GM23248 (cell line): ENCODE measurements around the gene AGPAT2. TPM values are rescaled to one million over a fixed set of nuclear protein-coding genes. Genes with fewer than 3 reads are reported as not detected.

Experiments used
- DNase-seq: peaks from one replicate; pipeline ENCODE4 v3.0.0-alpha.2; 2015
- H2AFZ ChIP-seq: fragments of 200-600 bp; sonication (generic); 2 replicates; pipeline ENCODE4 v1.6.1; 2016; ENCODE audit warnings: antibody characterized with exemption
- H3F3A ChIP-seq: fragments of 200-600 bp; sonication (generic); 2 replicates; pipeline ENCODE4 v1.6.1; 2016; ENCODE audit warnings: mild to moderate bottlenecking, antibody characterized with exemption, mixed run types; ENCODE audit not compliant: insufficient read depth
- H3K27ac ChIP-seq: fragments of 200-600 bp; sonication (generic); 2 replicates; pipeline ENCODE4 v1.5.1; 2016; ENCODE audit warnings: mild to moderate bottlenecking
- H3K27me3 ChIP-seq: fragments of 200-600 bp; sonication (generic); replicated peaks from 2 replicates; pipeline ENCODE4 v1.6.1; 2016; ENCODE audit warnings: mild to moderate bottlenecking; ENCODE audit not compliant: insufficient read depth
- H3K36me3 ChIP-seq: fragments of 200-600 bp; sonication (generic); 2 replicates; pipeline ENCODE4 v1.6.1; 2016; ENCODE audit warnings: low read depth, mild to moderate bottlenecking
- H3K4me1 ChIP-seq: fragments of 200-600 bp; sonication (generic); 2 replicates; pipeline ENCODE4 v1.6.1; 2016; ENCODE audit warnings: mild to moderate bottlenecking; ENCODE audit not compliant: insufficient read depth
- H3K4me2 ChIP-seq: fragments of 200-600 bp; sonication (generic); one replicate; pipeline ENCODE4 v1.6.1; 2016; ENCODE audit warnings: mild to moderate bottlenecking; ENCODE audit not compliant: unreplicated experiment
- H3K4me3 ChIP-seq: fragments of 200-600 bp; sonication (generic); 2 replicates; pipeline ENCODE4 v1.5.1; 2016; ENCODE audit warnings: mild to moderate bottlenecking
- H3K79me2 ChIP-seq: fragments of 200-600 bp; sonication (generic); 2 replicates; pipeline ENCODE4 v1.6.1; 2016; ENCODE audit warnings: mild to moderate bottlenecking; ENCODE audit not compliant: insufficient read depth
- H3K9ac ChIP-seq: fragments of 200-600 bp; sonication (generic); 2 replicates; pipeline ENCODE4 v1.6.1; 2016; ENCODE audit warnings: mild to moderate bottlenecking
- H3K9me2 ChIP-seq: fragments of 200-600 bp; sonication (generic); 2 replicates; pipeline ENCODE4 v1.6.1; 2016; ENCODE audit warnings: mixed run types, mild to moderate bottlenecking, moderate library complexity; ENCODE audit not compliant: insufficient read depth
- H3K9me3 ChIP-seq: fragments of 200-600 bp; sonication (generic); one replicate; pipeline ENCODE4 v1.6.1; 2017; ENCODE audit warnings: low read depth
- H4K20me1 ChIP-seq: fragments of 200-600 bp; sonication (generic); 2 replicates; pipeline ENCODE4 v1.6.0; 2016; ENCODE audit not compliant: insufficient read depth
- EZH2 ChIP-seq: fragments of 200-600 bp; sonication (generic); IDR thresholded peaks from 2 replicates; pipeline ENCODE4 v1.6.1; 2018; ENCODE audit warnings: antibody characterized with exemption, mild to moderate bottlenecking; ENCODE audit not compliant: insufficient read depth, poor library complexity, severe bottlenecking
- EZH2phosphoT487 ChIP-seq: fragments of 200-600 bp; sonication (generic); IDR thresholded peaks from 2 replicates; pipeline ENCODE4 v1.6.1; 2018; ENCODE audit warnings: antibody characterized with exemption, moderate library complexity, mild to moderate bottlenecking, low read depth; ENCODE audit not compliant: insufficient read depth
- WGBS, 2 experiments: methylation state at CpG; one replicate each; pipeline ENCODE4 v1.1.6; 2015 to 2017; ENCODE audit warnings: low lambda C conversion rate in 2 of 2, low coverage in 1 of 2; ENCODE audit errors: missing lambda C conversion rate in 2 of 2; 5-methylcytosine and 5-hydroxymethylcytosine counted together
- in situ Hi-C: fragments of 300-500 bp; cut with MboI; formaldehyde crosslinking; loops from 2 replicates; pipeline ENCODE4 v1.15.0; 2020
- polyA plus RNA-seq: library from polyadenylated mRNA; unstranded; fragments of >200 nt; fragmentation: Nextera tagmentation; extraction: Ambion mirVana; gene quantifications from 2 replicates; pipeline ENCODE4 v1.2.1, GENCODE V29; 2016
- total RNA-seq: library from RNA; depleted of rRNA; stranded (reverse); fragments of >200 nt; shearing (Covaris generic); gene quantifications from 2 replicates; pipeline ENCODE4 v1.2.3, GENCODE V29; 2014

The AGPAT2 gene
- total and polyA plus RNA-seq, 2 experiments from 2014 or later = 58.3 to 68.7 TPM

GRCh38 chr9:136695955-136696354 lies 8.7 kb upstream of the AGPAT2 start:
- Histone ChIP-seq H3K36me3 (no peaks in the 10 kb centered on the region), H3K4me3 (no peak overlapping the region), H3K27ac (no peak overlapping the region), H3K9me2 (no peaks in the 10 kb centered on the region), H3K79me2 (no peaks in the 10 kb centered on the region), H3K9me3 (no peaks in the 10 kb centered on the region), H3K4me2 (no peak overlapping the region), H3F3A (no peaks in the 10 kb centered on the region), H2AFZ (no peak overlapping the region), H3K27me3 (no peaks in the 10 kb centered on the region), H3K9ac (no peak overlapping the region), H3K4me1 (no peaks in the 10 kb centered on the region), H4K20me1 (no peaks in the 10 kb centered on the region)
- WGBS, 2 experiments = 77 to 88% methylated on average over 19 to 20 of the region's 23 CpGs
- in situ Hi-C loops = no loop called here
- DNase-seq = no peak
- TF ChIP-seq EZH2 (no peak), EZH2phosphoT487 (no peak)

- H2AFZ ChIP-seq = no peak overlapping the region
- H3K27me3 ChIP-seq = no peaks in the 10 kb centered on the region
- no peak overlapping the region for H3K27ac ChIP-seq
- no peaks in the 10 kb centered on the region for H3K9me3 ChIP-seq
- H3K4me2 ChIP-seq = no peak overlapping the region
- H3K4me1 ChIP-seq = no peaks in the 10 kb centered on the region
- H3K9me2 ChIP-seq = no peaks in the 10 kb centered on the region
- H3K36me3 ChIP-seq = no peaks in the 10 kb centered on the region
- no peaks in the 10 kb centered on the region for H3F3A ChIP-seq
- DNase-seq = no peak
- whole genome bisulfite sequencing, 2 experiments = 74 to 75% methylated on average over 10 of the region's 10 CpGs
- no peaks in the 10 kb centered on the region for H4K20me1 ChIP-seq
- in situ Hi-C loops = no loop called here
- TF ChIP-seq EZH2phosphoT487 = no peak
- TF ChIP-seq EZH2 = no peak
- H3K4me3 ChIP-seq = no peak overlapping the region
- no peaks in the 10 kb centered on the region for H3K79me2 ChIP-seq
- H3K9ac ChIP-seq = no peak overlapping the region
These were observed 8.2 kb upstream of the AGPAT2 start for GRCh38 chr9:136695435-136695895.

GRCh38 chr9:136694872-136695247 lies 7.6 kb upstream of the AGPAT2 start:
- Histone ChIP-seq H4K20me1 (no peaks in the 10 kb centered on the region), H3K9ac (no peak overlapping the region), H3F3A (no peaks in the 10 kb centered on the region), H3K27me3 (no peaks in the 10 kb centered on the region), H3K4me1 (no peaks in the 10 kb centered on the region), H3K36me3 (no peaks in the 10 kb centered on the region), H3K4me2 (no peak overlapping the region), H3K27ac (no peak overlapping the region), H3K4me3 (no peak overlapping the region), H3K79me2 (no peaks in the 10 kb centered on the region), H2AFZ (no peak overlapping the region), H3K9me2 (no peaks in the 10 kb centered on the region), H3K9me3 (no peaks in the 10 kb centered on the region)
- TF ChIP-seq EZH2phosphoT487 (no peak), EZH2 (no peak)
- DNase-seq = no peak
- 85% methylated on average over 11 of the region's 11 CpGs for WGBS, 2 experiments
- in situ Hi-C loops = no loop called here

GRCh38 chr9:136694163-136694871 lies 7.1 kb upstream of the AGPAT2 start:
- Histone ChIP-seq H2AFZ (no peak overlapping the region), H4K20me1 (no peaks in the 10 kb centered on the region), H3K79me2 (no peaks in the 10 kb centered on the region), H3K9me3 (no peaks in the 10 kb centered on the region), H3K27me3 (no peaks in the 10 kb centered on the region), H3K27ac (no peak overlapping the region), H3K4me1 (no peaks in the 10 kb centered on the region), H3K4me3 (no peak overlapping the region), H3K36me3 (no peaks in the 10 kb centered on the region), H3F3A (no peaks in the 10 kb centered on the region), H3K9me2 (no peaks in the 10 kb centered on the region), H3K9ac (no peak overlapping the region), H3K4me2 (no peak overlapping the region)
- WGBS, 2 experiments = 23 to 25% methylated on average over 23 to 32 of the region's 32 CpGs
- DNase-seq = peak; percentile 65
- in situ Hi-C loops = no loop called here
- TF ChIP-seq EZH2 (no peak), EZH2phosphoT487 (no peak)
